Measurements from ENCODE around the gene KCNH1.

DNA sequence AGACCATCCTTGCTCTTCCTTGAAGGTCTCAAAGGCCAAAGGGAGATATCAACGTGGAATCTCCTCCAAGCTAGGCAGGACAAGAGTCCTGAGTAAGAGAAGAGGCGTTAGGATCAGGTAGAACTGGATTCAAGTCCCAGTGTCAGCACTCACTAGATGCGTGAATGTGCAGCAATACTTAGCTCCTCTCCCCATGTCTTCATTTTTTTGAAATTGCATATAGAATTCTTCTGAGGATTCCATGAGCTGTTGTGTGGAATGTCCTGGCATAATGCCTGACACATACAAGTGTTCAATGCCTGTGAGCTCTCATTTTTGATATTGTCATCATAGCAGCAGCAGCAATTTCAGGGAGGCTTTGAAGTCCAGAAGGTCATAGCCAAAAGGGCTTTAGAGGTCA is 333.2 kb downstream of the KCNH1 start:
- TF ChIP-seq POLR2A (IDR thresholded peaks at IDR 0.05) = no peak
- TF ChIP-seq, protein P1, sequence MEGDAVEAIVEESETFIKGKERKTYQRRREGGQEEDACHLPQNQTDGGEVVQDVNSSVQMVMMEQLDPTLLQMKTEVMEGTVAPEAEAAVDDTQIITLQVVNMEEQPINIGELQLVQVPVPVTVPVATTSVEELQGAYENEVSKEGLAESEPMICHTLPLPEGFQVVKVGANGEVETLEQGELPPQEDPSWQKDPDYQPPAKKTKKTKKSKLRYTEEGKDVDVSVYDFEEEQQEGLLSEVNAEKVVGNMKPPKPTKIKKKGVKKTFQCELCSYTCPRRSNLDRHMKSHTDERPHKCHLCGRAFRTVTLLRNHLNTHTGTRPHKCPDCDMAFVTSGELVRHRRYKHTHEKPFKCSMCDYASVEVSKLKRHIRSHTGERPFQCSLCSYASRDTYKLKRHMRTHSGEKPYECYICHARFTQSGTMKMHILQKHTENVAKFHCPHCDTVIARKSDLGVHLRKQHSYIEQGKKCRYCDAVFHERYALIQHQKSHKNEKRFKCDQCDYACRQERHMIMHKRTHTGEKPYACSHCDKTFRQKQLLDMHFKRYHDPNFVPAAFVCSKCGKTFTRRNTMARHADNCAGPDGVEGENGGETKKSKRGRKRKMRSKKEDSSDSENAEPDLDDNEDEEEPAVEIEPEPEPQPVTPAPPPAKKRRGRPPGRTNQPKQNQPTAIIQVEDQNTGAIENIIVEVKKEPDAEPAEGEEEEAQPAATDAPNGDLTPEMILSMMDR (IDR thresholded peaks at IDR 0.05) = no peak

Data from testis (tissue), 2 donors.